KMS-11 (cell line): ENCODE measurements around the gene PPFIBP2.
A peak's percentile ranks its signal among the peaks of the same experiment; 100 is the strongest.

Experiments
- H2AFZ ChIP-seq: fragments of 200-600 bp; sonication (generic); 2 replicates; pipeline ENCODE4 v1.6.1; 2016; ENCODE audit warnings: antibody characterized with exemption, mixed run types, low read depth
- H3K27ac ChIP-seq: fragments of 200-600 bp; sonication (generic); 2 replicates; pipeline ENCODE4 v1.6.1; 2016; ENCODE audit warnings: mild to moderate bottlenecking, mixed run types
- H3K27me3 ChIP-seq: fragments of 200-600 bp; sonication (generic); 2 replicates; pipeline ENCODE4 v1.6.1; 2017; ENCODE audit warnings: mild to moderate bottlenecking, low read depth, mixed run types, moderate library complexity; ENCODE audit not compliant: insufficient read depth
- H3K36me3 ChIP-seq: fragments of 200-600 bp; sonication (generic); 2 replicates; pipeline ENCODE4 v1.6.1; 2017; ENCODE audit warnings: mild to moderate bottlenecking, mixed run types; ENCODE audit not compliant: insufficient read depth
- H3K4me1 ChIP-seq: fragments of 200-600 bp; sonication (generic); 2 replicates; pipeline ENCODE4 v1.6.1; 2016; ENCODE audit warnings: mild to moderate bottlenecking, low read depth, mixed run types; ENCODE audit not compliant: poor library complexity, severe bottlenecking
- H3K4me2 ChIP-seq: fragments of 200-600 bp; sonication (generic); 2 replicates; pipeline ENCODE4 v1.7.0; 2016; ENCODE audit warnings: mild to moderate bottlenecking, mixed run types
- H3K4me3 ChIP-seq: fragments of 200-600 bp; sonication (generic); IDR thresholded peaks from 2 replicates; pipeline ENCODE4 v1.6.1; 2017; ENCODE audit warnings: low read depth, low read length, mixed read lengths; ENCODE audit not compliant: insufficient read depth
- H3K79me2 ChIP-seq: fragments of 200-600 bp; sonication (generic); 2 replicates; pipeline ENCODE4 v1.6.1; 2016; ENCODE audit warnings: low read depth, mixed run types; ENCODE audit not compliant: insufficient read depth
- H3K9ac ChIP-seq: fragments of 200-600 bp; sonication (generic); 2 replicates; pipeline ENCODE4 v1.6.1; 2016; ENCODE audit warnings: mild to moderate bottlenecking, mixed run types
- H4K20me1 ChIP-seq: fragments of 200-600 bp; sonication (generic); 2 replicates; pipeline ENCODE4 v1.6.1; 2016; ENCODE audit warnings: mild to moderate bottlenecking, mixed run types; ENCODE audit not compliant: insufficient read depth
- TF ChIP-seq, protein P1 (sequence below): fragments of 200-600 bp; sonication (generic); conservative IDR thresholded peaks from 2 replicates; pipeline ENCODE4 v1.6.1; 2017; ENCODE audit warnings: low read depth, mild to moderate bottlenecking, antibody characterized with exemption, low read length, moderate library complexity, mixed read lengths

Gene PPFIBP2

DNA sequence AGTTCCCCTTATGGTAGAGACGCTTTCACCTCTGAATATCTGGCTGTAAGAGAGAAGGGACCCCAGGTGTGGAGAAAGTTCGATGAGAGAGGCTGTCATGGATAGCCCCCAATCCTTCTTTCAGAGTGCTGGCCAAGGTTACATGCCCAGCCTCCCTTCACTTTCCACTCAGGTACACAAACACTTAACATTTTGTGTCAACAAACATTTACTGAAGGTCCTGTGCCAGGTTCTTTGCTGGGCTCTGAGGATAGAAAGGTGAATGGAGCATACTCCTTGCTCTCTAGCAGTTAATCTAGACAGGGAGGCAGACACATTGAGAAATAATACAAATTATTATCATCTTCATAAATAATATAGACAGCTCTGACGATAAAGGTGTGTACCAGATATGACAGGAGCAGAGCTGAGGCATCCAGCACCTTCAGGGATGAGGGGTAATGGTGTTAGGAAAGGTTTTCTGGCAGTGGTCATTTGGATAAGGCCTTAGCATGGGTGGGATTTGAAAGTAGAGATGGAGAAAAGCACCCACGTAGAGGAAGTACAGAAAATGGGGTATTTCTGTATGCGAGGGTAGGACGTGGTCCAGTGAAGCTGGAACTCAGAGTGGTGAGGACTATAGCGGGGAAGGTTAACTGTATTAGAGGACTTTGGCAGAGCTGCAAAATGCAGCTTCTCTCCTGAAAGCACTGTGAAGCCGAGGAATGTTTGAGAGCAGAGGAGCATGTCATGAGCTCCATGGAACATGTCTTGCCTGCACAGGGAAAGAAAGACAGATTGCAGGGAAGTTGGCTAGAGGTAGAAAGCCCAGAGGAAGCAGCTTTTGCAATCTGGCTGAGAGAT, 19.6 kb downstream of the PPFIBP2 start:
- Histone ChIP-seq H3K9ac (no peak overlapping the region), H4K20me1 (no peaks in the 10 kb centered on the region), H3K36me3 (no peaks in the 10 kb centered on the region), H3K4me3 (no peak overlapping the region), H3K4me1 (peaks cover 33% of the 10 kb centered on the region), H3K4me2 (peak overlapping the region; percentile 51; the same call in 1 of the 2 replicates), H3K79me2 (no peaks in the 10 kb centered on the region), H3K27ac (no peak overlapping the region), H2AFZ (no peak overlapping the region), H3K27me3 (no peaks in the 10 kb centered on the region)
- TF ChIP-seq, protein P1, sequence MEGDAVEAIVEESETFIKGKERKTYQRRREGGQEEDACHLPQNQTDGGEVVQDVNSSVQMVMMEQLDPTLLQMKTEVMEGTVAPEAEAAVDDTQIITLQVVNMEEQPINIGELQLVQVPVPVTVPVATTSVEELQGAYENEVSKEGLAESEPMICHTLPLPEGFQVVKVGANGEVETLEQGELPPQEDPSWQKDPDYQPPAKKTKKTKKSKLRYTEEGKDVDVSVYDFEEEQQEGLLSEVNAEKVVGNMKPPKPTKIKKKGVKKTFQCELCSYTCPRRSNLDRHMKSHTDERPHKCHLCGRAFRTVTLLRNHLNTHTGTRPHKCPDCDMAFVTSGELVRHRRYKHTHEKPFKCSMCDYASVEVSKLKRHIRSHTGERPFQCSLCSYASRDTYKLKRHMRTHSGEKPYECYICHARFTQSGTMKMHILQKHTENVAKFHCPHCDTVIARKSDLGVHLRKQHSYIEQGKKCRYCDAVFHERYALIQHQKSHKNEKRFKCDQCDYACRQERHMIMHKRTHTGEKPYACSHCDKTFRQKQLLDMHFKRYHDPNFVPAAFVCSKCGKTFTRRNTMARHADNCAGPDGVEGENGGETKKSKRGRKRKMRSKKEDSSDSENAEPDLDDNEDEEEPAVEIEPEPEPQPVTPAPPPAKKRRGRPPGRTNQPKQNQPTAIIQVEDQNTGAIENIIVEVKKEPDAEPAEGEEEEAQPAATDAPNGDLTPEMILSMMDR = no peak

DNA sequence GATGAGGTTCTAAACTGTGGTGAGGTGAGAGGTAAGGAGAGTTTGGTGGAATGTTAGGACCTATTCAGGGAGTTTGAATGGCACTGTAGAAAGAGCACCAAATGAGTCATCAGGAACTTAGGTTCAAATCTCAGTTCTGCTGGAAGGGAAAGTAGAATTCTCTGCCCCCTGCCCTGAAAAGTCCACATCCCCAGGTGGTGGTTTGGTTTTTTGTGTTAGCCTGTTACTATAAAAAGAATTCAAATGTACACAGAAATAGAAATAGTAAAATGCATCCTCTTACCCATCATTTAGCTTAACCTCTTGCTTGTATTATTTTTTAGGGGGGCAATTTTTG, 20.2 kb downstream of the PPFIBP2 start:
- no peaks in the 10 kb centered on the region for H3K27me3 ChIP-seq
- H3K36me3 ChIP-seq = no peaks in the 10 kb centered on the region
- no peak overlapping the region for H3K9ac ChIP-seq
- TF ChIP-seq, protein P1 = no peak
- H3K27ac ChIP-seq = no peak overlapping the region
- no peak overlapping the region for H3K4me3 ChIP-seq
- no peaks in the 10 kb centered on the region for H3K79me2 ChIP-seq
- peak overlapping the region; percentile 51; the same call in 1 of the 2 replicates for H3K4me2 ChIP-seq
- H4K20me1 ChIP-seq = no peaks in the 10 kb centered on the region
- peaks cover 33% of the 10 kb centered on the region for H3K4me1 ChIP-seq
- H2AFZ ChIP-seq = no peak overlapping the region

DNA sequence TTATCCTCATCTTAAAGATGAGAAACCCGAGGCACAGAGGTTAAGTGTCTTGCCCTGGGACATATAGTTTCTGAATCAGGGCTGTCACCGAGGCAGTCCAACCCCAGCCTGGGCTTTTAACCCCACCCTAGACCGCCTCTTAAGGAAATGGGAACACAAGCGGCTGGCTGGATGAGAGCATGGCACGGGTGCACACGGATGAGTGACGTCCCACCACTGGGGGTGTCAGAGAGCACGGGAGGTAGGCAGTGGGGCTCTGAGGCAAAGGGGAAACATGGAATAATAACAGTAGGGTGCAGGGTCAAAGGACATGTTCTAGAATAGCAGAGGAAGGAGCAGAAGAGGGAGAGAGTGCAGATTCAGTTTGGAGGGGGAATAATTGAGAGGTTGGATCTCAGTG, 22.3 kb downstream of the PPFIBP2 start:
- no peaks in the 10 kb centered on the region for H4K20me1 ChIP-seq
- no peaks in the 10 kb centered on the region for H3K27me3 ChIP-seq
- H3K79me2 ChIP-seq = no peaks in the 10 kb centered on the region
- TF ChIP-seq, protein P1 = 0 out of 2 replicates have a peak, but pooled peaks have one; percentile 14
- no peak overlapping the region for H3K4me2 ChIP-seq
- peaks cover 22% of the 10 kb centered on the region for H3K4me1 ChIP-seq
- H3K36me3 ChIP-seq = no peaks in the 10 kb centered on the region
- H3K9ac ChIP-seq = no peak overlapping the region
- H3K4me3 ChIP-seq = no peak overlapping the region
- H3K27ac ChIP-seq = no peak overlapping the region
- H2AFZ ChIP-seq = no peak overlapping the region

DNA sequence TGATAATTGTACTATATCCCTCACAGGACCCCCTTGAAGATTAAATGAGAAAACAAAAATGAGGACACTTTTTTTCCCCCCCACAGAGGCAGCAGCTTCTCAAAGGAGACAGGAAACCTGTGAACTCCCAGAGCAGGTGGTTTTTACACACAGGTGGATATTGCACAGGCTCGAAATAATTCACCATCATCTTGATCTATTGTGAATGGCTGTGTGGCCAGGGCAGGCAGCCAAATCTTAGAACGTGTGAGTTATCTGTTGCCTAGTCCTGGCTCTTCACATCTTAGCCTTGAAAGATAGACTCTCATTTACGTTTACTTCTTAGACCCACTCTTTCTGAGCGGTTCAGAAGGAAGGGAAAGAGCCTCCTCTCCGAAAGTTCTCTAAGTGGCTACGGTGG, 23.5 kb downstream of the PPFIBP2 start:
- Histone ChIP-seq H3K27ac (no peak overlapping the region), H2AFZ (no peak overlapping the region), H3K4me1 (peaks cover 18% of the 10 kb centered on the region), H3K4me2 (no peak overlapping the region), H4K20me1 (no peaks in the 10 kb centered on the region), H3K79me2 (no peaks in the 10 kb centered on the region), H3K27me3 (no peaks in the 10 kb centered on the region), H3K36me3 (no peaks in the 10 kb centered on the region), H3K9ac (no peak overlapping the region), H3K4me3 (no peak overlapping the region)
- TF ChIP-seq, protein P1 = no peak
